Activated CD4-positive, alpha-beta memory T cell treated with anti-CD3 and anti-CD28 coated beads, Interleukin-2, amount 10 ng/mL, durations not matched to agents 7 days and 5 days (primary cell): Measurements from ENCODE around the gene OR4K2. TPM values are rescaled to one million over a fixed set of nuclear protein-coding genes. Genes with fewer than 3 reads are reported as not detected.

Experiments
- CTCF ChIA-PET: fragments of 350-600 bp; sonication (Branson Sonifier 250); formaldehyde crosslinking; loops from one replicate; lab custom pipeline; 2021; ENCODE audit warnings: antibody characterized with exemption, inconsistent platforms; lab: Charles Lee
- POLR2A ChIA-PET: fragments of 350-600 bp; sonication (Branson Sonifier 250); formaldehyde crosslinking; loops from one replicate; lab custom pipeline; 2021; ENCODE audit warnings: antibody characterized with exemption; lab: Charles Lee
- DNase-seq: peaks from one replicate; pipeline ENCODE4 v3.0.0-alpha.2; 2020
- H3K27ac Mint-ChIP-seq: one replicate; pipeline ENCODE4 v1.8.0; 2021; ENCODE audit warnings: mild to moderate bottlenecking, mixed read lengths
- H3K27me3 Mint-ChIP-seq: one replicate; pipeline ENCODE4 v1.8.0; 2021; ENCODE audit warnings: mixed read lengths
- H3K36me3 Mint-ChIP-seq: one replicate; pipeline ENCODE4 v1.8.0; 2021; ENCODE audit warnings: low read depth, mixed read lengths
- H3K4me1 Mint-ChIP-seq: one replicate; pipeline ENCODE4 v1.8.0; 2021; ENCODE audit warnings: mixed read lengths
- H3K4me3 Mint-ChIP-seq: one replicate; pipeline ENCODE4 v1.8.0; 2021; ENCODE audit warnings: mild to moderate bottlenecking, mixed read lengths
- H3K9me3 Mint-ChIP-seq: one replicate; pipeline ENCODE4 v1.8.0; 2021; ENCODE audit warnings: mixed read lengths
- total RNA-seq, 2 experiments: library from RNA; stranded (reverse); gene quantifications; one replicate each; pipeline ENCODE4 v1.2.3, GENCODE V29; 2021

OR4K2 gene
- total RNA-seq, 2 experiments from 2014 or later = not detected

- no peak for DNase-seq
- ChIA-PET CTCF (no interaction called here), POLR2A (no interaction called here)
- Mint-ChIP-seq H3K9me3 (peaks cover 6% of the 10 kb centered on the region), H3K27me3 (no peaks in the 10 kb centered on the region), H3K4me1 (no peaks in the 10 kb centered on the region), H3K4me3 (no peak overlapping the region), H3K27ac (no peak overlapping the region), H3K36me3 (no peaks in the 10 kb centered on the region)
These were observed 36.2 kb downstream of the OR4K2 start for GRCh38 chr14:19911114-19911513.

GRCh38 chr14:19917243-19917642 is 42.3 kb downstream of the OR4K2 start:
- H3K4me3 Mint-ChIP-seq = no peak overlapping the region
- no peaks in the 10 kb centered on the region for H3K36me3 Mint-ChIP-seq
- DNase-seq = no peak
- H3K27ac Mint-ChIP-seq = no peak overlapping the region
- ChIA-PET POLR2A (no interaction called here), CTCF (no interaction called here)
- H3K4me1 Mint-ChIP-seq = no peaks in the 10 kb centered on the region
- H3K27me3 Mint-ChIP-seq = no peaks in the 10 kb centered on the region
- H3K9me3 Mint-ChIP-seq = no peaks in the 10 kb centered on the region

- Mint-ChIP-seq H3K4me1 (no peaks in the 10 kb centered on the region), H3K4me3 (no peak overlapping the region), H3K27ac (no peak overlapping the region), H3K36me3 (no peaks in the 10 kb centered on the region), H3K27me3 (no peaks in the 10 kb centered on the region), H3K9me3 (no peaks in the 10 kb centered on the region)
- ChIA-PET POLR2A (no interaction called here), CTCF (no interaction called here)
- DNase-seq = no peak
These were observed 43.1 kb downstream of the OR4K2 start for GRCh38 chr14:19917955-19918518.

DNA sequence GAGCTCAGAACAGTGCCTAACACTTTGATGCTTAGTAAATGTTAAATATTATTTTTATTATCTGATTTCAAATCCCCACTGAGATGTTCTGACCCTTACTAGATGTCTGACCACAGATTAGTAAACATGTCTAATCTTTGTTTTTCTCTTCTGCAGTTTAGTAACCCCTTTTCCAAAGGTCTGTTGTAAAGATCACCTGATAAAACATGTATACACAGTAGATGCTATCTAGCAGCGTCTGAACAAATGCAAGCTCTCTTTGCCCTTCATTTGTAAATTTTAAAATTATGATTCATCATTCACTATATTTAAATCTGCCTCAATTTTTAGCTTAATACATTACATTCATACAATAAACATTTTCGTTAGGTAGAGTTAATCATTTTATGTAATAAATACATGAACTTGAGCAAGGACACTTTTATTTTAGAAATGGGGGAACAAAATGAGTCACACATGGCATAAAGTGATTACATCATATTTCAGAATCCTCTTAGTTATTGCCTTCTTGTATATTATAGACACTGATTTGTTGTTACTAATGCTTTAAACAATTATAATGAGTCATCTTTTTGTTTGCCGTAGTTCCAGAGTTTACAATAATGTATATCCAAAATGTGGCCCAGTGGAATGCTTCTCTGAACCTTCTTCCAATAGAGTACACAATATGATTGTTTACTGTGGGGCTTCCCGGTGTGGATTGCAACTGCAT is 43.8 kb downstream of the OR4K2 start:
- Mint-ChIP-seq H3K9me3 (no peaks in the 10 kb centered on the region), H3K4me1 (no peaks in the 10 kb centered on the region), H3K4me3 (no peak overlapping the region), H3K36me3 (no peaks in the 10 kb centered on the region), H3K27me3 (no peaks in the 10 kb centered on the region), H3K27ac (no peak overlapping the region)
- no peak for DNase-seq
- ChIA-PET POLR2A (no interaction called here), CTCF (no interaction called here)

DNA sequence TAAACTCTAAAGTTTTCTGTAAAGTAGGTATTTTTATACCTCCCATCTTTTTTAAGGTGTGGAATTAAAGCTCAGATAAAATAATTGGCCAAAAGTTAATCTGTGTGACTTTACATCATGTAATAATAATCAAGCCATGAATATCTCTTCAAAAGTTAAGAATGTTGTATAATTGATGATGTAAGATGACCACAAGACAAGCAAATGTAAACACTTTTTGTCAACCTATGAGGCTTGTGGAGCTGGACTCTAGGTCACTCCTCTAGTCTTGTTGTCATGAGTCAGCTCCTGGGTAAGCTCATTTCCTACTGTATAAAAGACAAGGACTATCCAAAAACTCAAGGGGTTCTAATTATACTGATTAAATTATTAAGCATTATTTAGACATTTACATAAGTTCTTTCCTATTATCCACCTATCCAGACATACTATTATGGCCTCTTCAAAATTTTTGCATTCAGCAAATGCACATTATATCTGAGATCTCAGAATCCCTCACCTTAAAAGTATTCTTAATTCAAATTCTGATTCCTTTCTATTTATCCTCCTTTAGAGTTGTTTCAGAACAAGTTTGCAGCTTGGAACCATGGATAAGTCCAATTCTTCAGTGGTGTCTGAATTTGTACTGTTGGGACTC is 45.2 kb downstream of the OR4K2 start, which contains the start of gene OR4K5:
Gene OR4K5 (plus strand): TSS at position 587 of the 637 bp plus-strand sequence. CDS start 0 bp downstream, at position 587.
- Mint-ChIP-seq H3K27ac (no peak within 1 kb of the TSS), H3K27me3 (no peaks in the 10 kb centered on the region), H3K4me1 (no peaks in the 10 kb centered on the region), H3K9me3 (no peaks in the 10 kb centered on the region), H3K36me3 (no peaks in the 10 kb centered on the region), H3K4me3 (no peak within 1 kb of the TSS)
- CTCF ChIA-PET = no interaction called here
- DNase-seq = no peak
- POLR2A ChIA-PET = no interaction called here

DNA sequence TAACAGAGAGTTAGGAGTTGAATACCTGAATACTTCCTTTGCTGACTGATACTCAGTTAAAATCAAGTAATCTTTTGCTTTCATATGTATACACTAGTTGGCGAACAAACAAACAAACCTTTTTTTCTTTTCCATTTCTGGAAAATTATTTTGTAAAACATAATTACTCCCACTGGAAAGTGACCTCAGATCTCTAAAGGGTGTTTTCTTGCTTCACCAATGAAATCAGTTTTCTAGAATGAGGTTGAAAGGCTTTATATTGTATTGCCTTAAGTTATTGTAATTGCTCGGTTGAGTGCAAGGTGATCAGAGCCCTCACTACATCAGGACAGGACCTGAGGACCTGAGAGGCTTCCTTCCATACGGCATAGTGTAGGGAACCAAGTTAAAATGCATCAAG is 55.7 kb downstream of the OR4K2 start, which contains the start of gene OR4K1:
Gene OR4K1 (plus strand): TSS at position 301 of the 400 bp plus-strand sequence. CDS start 4,750 bp downstream, outside the sequence.
- Mint-ChIP-seq H3K27me3 (no peaks in the 10 kb centered on the region), H3K4me3 (no peak within 1 kb of the TSS), H3K9me3 (no peaks in the 10 kb centered on the region), H3K27ac (no peak within 1 kb of the TSS), H3K36me3 (no peaks in the 10 kb centered on the region), H3K4me1 (no peaks in the 10 kb centered on the region)
- CTCF ChIA-PET = no interaction called here
- POLR2A ChIA-PET = no interaction called here
- DNase-seq = no peak

Other genes with a start within 250 kb of the OR4K2 start
- gene OR11H2, start 161.3 kb upstream of the OR4K2 start, total RNA-seq = not detected
- gene OR4Q3, start 131.6 kb upstream of the OR4K2 start, total RNA-seq = not detected
- not detected for gene OR4M1, start 101.6 kb upstream of the OR4K2 start, total RNA-seq
- not detected for gene OR4N2, start 71.4 kb upstream of the OR4K2 start, total RNA-seq
- not detected for gene OR4K5, start 45.5 kb downstream of the OR4K2 start, total RNA-seq
- gene OR4K1, start 55.8 kb downstream of the OR4K2 start, total RNA-seq = not detected
- gene OR4K15, start 100.4 kb downstream of the OR4K2 start, total RNA-seq = not detected
- gene OR4Q2, start 127.0 kb downstream of the OR4K2 start, total RNA-seq = not detected
- gene OR4K14, start 144.2 kb downstream of the OR4K2 start, total RNA-seq = not detected
- gene OR4K13, start 160.9 kb downstream of the OR4K2 start, total RNA-seq = not detected
- gene OR4L1, start 184.9 kb downstream of the OR4K2 start, total RNA-seq = not detected
- gene OR4K17, start 235.6 kb downstream of the OR4K2 start, total RNA-seq = not detected